Activated CD8-positive, alpha-beta memory T cell treated with anti-CD3 and anti-CD28 coated beads for 48 hours (primary cell): ENCODE data around the gene NDUFA7.
"Not testable (repeated sequence)": the region's sequence is repeated elsewhere in the genome, so short reads cannot be mapped to it uniquely, and the experiment has no call there.

Experiments
- DNase-seq, 3 experiments: peaks; one replicate each; pipeline ENCODE4 v3.0.0-alpha.2; 2020; ENCODE audit warnings: low read depth in 2 of 3, low spot score in 2 of 3

The NDUFA7 gene

GRCh38 chr19:8320564-8321066, 560 bp downstream of the NDUFA7 start:
- no peak for DNase-seq

GRCh38 chr19:8319807-8320520, 1.2 kb downstream of the NDUFA7 start:
- DNase-seq, result no peak

GRCh38 chr19:8318835-8319234, 2.3 kb downstream of the NDUFA7 start:
- DNase-seq, result not testable (repeated sequence)

GRCh38 chr19:8316351-8317125, 4.6 kb downstream of the NDUFA7 start:
- DNase-seq, result no peak

- not testable (repeated sequence) for DNase-seq
Observed at GRCh38 chr19:8314981-8315640, 6.1 kb downstream of the NDUFA7 start.

GRCh38 chr19:8311461-8312260, 9.5 kb downstream of the NDUFA7 start:
- DNase-seq, result no peak

GRCh38 chr19:8310342-8311055, 10.7 kb downstream of the NDUFA7 start:
- no peak for DNase-seq

GRCh38 chr19:8308891-8309291, 12.3 kb downstream of the NDUFA7 start:
- no peak for DNase-seq

GRCh38 chr19:8307965-8308866, 13.0 kb downstream of the NDUFA7 start, which contains the start of gene CD320:
Gene CD320 (minus strand): TSS chr19:8308358. CDS start chr19:8308290, 68 bp downstream.
- peak; percentile 73 to 88 (median 79) for DNase-seq

GRCh38 chr19:8307400-8307964, 13.7 kb downstream of the NDUFA7 start:
- no peak for DNase-seq

GRCh38 chr19:8306235-8307054, 14.7 kb downstream of the NDUFA7 start:
- no peak for DNase-seq

GRCh38 chr19:8305798-8306197, 15.4 kb downstream of the NDUFA7 start:
- DNase-seq, result no peak

GRCh38 chr19:8304841-8305621, 16.1 kb downstream of the NDUFA7 start:
- DNase-seq, result no peak

- no peak for DNase-seq
Observed at GRCh38 chr19:8302734-8303133, 18.4 kb downstream of the NDUFA7 start.

GRCh38 chr19:8302357-8302691, 18.9 kb downstream of the NDUFA7 start:
- DNase-seq, result no peak

GRCh38 chr19:8291337-8291736, 29.8 kb downstream of the NDUFA7 start:
- not testable (repeated sequence) for DNase-seq

GRCh38 chr19:8276508-8276907, 44.7 kb downstream of the NDUFA7 start:
- DNase-seq, result not testable (repeated sequence)
